Measurements from ENCODE around the gene IGF1R.

- no peak for TF ChIP-seq POLR2AphosphoS5 (IDR thresholded peaks at IDR 0.05)
- no peak for TF ChIP-seq POLR2A (IDR thresholded peaks at IDR 0.05)
- no peak for TF ChIP-seq EP300 (IDR thresholded peaks at IDR 0.05)
Observed at GRCh38 chr15:98682992-98683701, 34.8 kb downstream of the IGF1R start.

All from suprapubic skin (tissue), 4 donors.